ENCODE measurements around the gene ST6GALNAC5.

The ST6GALNAC5 gene

GRCh38 chr1:77100875-77101274 lies 233.6 kb downstream of the ST6GALNAC5 start:
- peaks cover 1% of the 10 kb centered on the region for H3K4me1 Mint-ChIP-seq
- no peak overlapping the region for H3K4me3 Mint-ChIP-seq
- no peak overlapping the region for H3K27ac Mint-ChIP-seq
- no peaks in the 10 kb centered on the region for H3K9me3 Mint-ChIP-seq
- H3K27me3 Mint-ChIP-seq (ENCODE audit: low read depth) = no peaks in the 10 kb centered on the region
- TF ChIP-seq CTCF (IDR thresholded peaks at IDR 0.05; ENCODE audit: unreplicated experiment in 3 of 3) = no peak
- H3K36me3 Mint-ChIP-seq (ENCODE audit: low read depth) = no peaks in the 10 kb centered on the region

GRCh38 chr1:77103486-77103885 lies 236.2 kb downstream of the ST6GALNAC5 start:
- H3K27ac Mint-ChIP-seq = no peak overlapping the region
- no peak overlapping the region for H3K4me3 Mint-ChIP-seq

GRCh38 chr1:77104672-77105071 lies 237.4 kb downstream of the ST6GALNAC5 start:
- H3K4me3 Mint-ChIP-seq = no peak overlapping the region
- no peak for TF ChIP-seq CTCF (IDR thresholded peaks at IDR 0.05; ENCODE audit: unreplicated experiment in 3 of 3)
- H3K27me3 Mint-ChIP-seq (ENCODE audit: low read depth) = no peaks in the 10 kb centered on the region
- H3K27ac Mint-ChIP-seq = no peak overlapping the region
- H3K4me1 Mint-ChIP-seq = no peaks in the 10 kb centered on the region
- H3K9me3 Mint-ChIP-seq = peaks cover 4% of the 10 kb centered on the region
- H3K36me3 Mint-ChIP-seq (ENCODE audit: low read depth) = peaks cover 4% of the 10 kb centered on the region

More at GRCh38 chr1:77103486-77103885, 236.2 kb downstream of the ST6GALNAC5 start:
- Mint-ChIP-seq H3K36me3 (ENCODE audit: low read depth) (no peaks in the 10 kb centered on the region), H3K9me3 (peaks cover under 1% of the 10 kb centered on the region), H3K4me1 (no peaks in the 10 kb centered on the region), H3K27me3 (ENCODE audit: low read depth) (no peaks in the 10 kb centered on the region)
- no peak for TF ChIP-seq CTCF (IDR thresholded peaks at IDR 0.05; ENCODE audit: unreplicated experiment in 3 of 3)
